Measurements from ENCODE around the gene VCAN.

Gene VCAN

GRCh38 chr5:83453937-83454336, 17.6 kb upstream of the VCAN start:
- TF ChIP-seq CTCF (conservative IDR thresholded peaks at IDR 0.05; ENCODE audit: low read depth): no peak
- DNase-seq (ENCODE audit: low spot score): no peak
- POLR2A ChIA-PET (ENCODE audit: low non-redundant PET): no interaction called here
- CTCF ChIA-PET: no interaction called here
- H3K27ac ChIP-seq: no peak overlapping the region

GRCh38 chr5:83464261-83464660, 7.3 kb upstream of the VCAN start:
- ChIA-PET POLR2A (ENCODE audit: low non-redundant PET) (no interaction called here), CTCF (no interaction called here)
- TF ChIP-seq CTCF (conservative IDR thresholded peaks at IDR 0.05; ENCODE audit: low read depth): no peak
- no peak overlapping the region for H3K27ac ChIP-seq
- no peak for DNase-seq (ENCODE audit: low spot score)

- no peak overlapping the region for H3K27ac ChIP-seq
- POLR2A ChIA-PET (ENCODE audit: low non-redundant PET): no interaction called here
- no peak for TF ChIP-seq CTCF (conservative IDR thresholded peaks at IDR 0.05; ENCODE audit: low read depth)
- CTCF ChIA-PET: interaction anchor here (0.7 kb wide), 2 partner anchors 37 to 499 kb away, joined by 3 read pairs; no protein-coding TSS in a partner anchor
- no peak for DNase-seq (ENCODE audit: low spot score)
Observed at GRCh38 chr5:83467371-83468035, 4.0 kb upstream of the VCAN start.

GRCh38 chr5:83469075-83469474, 2.5 kb upstream of the VCAN start:
- CTCF ChIA-PET: interaction anchor here (1.1 kb wide), 1 partner anchor 1158 kb away, joined by 3 read pairs; no protein-coding TSS in a partner anchor
- POLR2A ChIA-PET (ENCODE audit: low non-redundant PET): no interaction called here
- TF ChIP-seq CTCF (conservative IDR thresholded peaks at IDR 0.05; ENCODE audit: low read depth): no peak
- no peak overlapping the region for H3K27ac ChIP-seq
- no peak for DNase-seq (ENCODE audit: low spot score)

- TF ChIP-seq CTCF (conservative IDR thresholded peaks at IDR 0.05; ENCODE audit: low read depth): no peak
Observed at GRCh38 chr5:83470526-83471404, 779 bp upstream of the VCAN start.

GRCh38 chr5:83472213-83472507, 616 bp downstream of the VCAN start:
- POLR2A ChIA-PET (ENCODE audit: low non-redundant PET): interaction anchor here (0.6 kb wide), 1 partner anchor 869 kb away, joined by 3 read pairs; no protein-coding TSS in a partner anchor
- DNase-seq (ENCODE audit: low spot score): no peak
- CTCF ChIA-PET: interaction anchor here (0.6 to 1.1 kb wide), 5 partner anchors 86 to 1159 kb away, joined by 3 to 7 read pairs (median 3); no protein-coding TSS in a partner anchor
- peak overlapping the region; percentile 97 for H3K27ac ChIP-seq
- TF ChIP-seq CTCF (conservative IDR thresholded peaks at IDR 0.05; ENCODE audit: low read depth): no peak

More at GRCh38 chr5:83470526-83471404, 779 bp upstream of the VCAN start:
- no peak for DNase-seq (ENCODE audit: low spot score)
- CTCF ChIA-PET: interaction anchor here (0.5 kb wide), 1 partner anchor 840 kb away, joined by 3 read pairs; no protein-coding TSS in a partner anchor
- peak overlapping the region; percentile 97 for H3K27ac ChIP-seq
- POLR2A ChIA-PET (ENCODE audit: low non-redundant PET): no interaction called here

All from RWPE1 (cell line).